HepG2 (cell line): ENCODE measurements around the gene IFNLR1. TPM values are rescaled to one million over a fixed set of nuclear protein-coding genes. Genes with fewer than 3 reads are reported as not detected.

Experiments used
- ATAC-seq: fragments of 200-7000 bp; cut with Tn5 transposase; 3 replicates; pipeline ENCODE4 v1.9.1; 2020; ENCODE audit warnings: mild to moderate bottlenecking, moderate library complexity
- BruUV-seq: library from RNA; stranded (reverse); fragments of 400-500 nt; replicated peaks from 2 replicates; lab custom pipeline; 2021; lab: Mats Ljungman, UMichigan
- CTCF ChIA-PET: fragments of 300-600 bp; formaldehyde crosslinking; extraction: SDS; loops from one replicate; lab custom pipeline; 2021; ENCODE audit warnings: low total read pairs, inconsistent platforms, low intra/inter-chr PET ratio; lab: Yijun Ruan, JAX
- POLR2A ChIA-PET: fragments of 350-600 bp; sonication (Branson Sonifier 250); formaldehyde crosslinking; loops from one replicate; lab custom pipeline; 2020; ENCODE audit warnings: antibody characterized with exemption, inconsistent platforms; lab: Yijun Ruan, JAX
- DNase-seq: peaks from one replicate; pipeline ENCODE4 v3.0.0-alpha.2; 2015; ENCODE audit warnings: low spot score
- FAIRE-seq: peaks from 3 replicates; lab custom pipeline; 2011; peaks lifted over from hg19 to GRCh38; lab: Jason Lieb, UNC
- H2AFZ ChIP-seq: one replicate; pipeline ENCODE4 v1.6.1; 2011; ENCODE audit warnings: low read length, inconsistent platforms
- H3K27ac ChIP-seq: fragments of 300-600 bp; 3 replicates; pipeline ENCODE4 v1.8.0; 2011; ENCODE audit warnings: mixed run types, mild to moderate bottlenecking, mixed read lengths, low read length, inconsistent platforms; ENCODE audit not compliant: insufficient read depth; ENCODE audit errors: extremely low read length
- H3K27me3 ChIP-seq, 2 experiments: fragments of 200-600 bp in 1 of 2; 2 replicates in 1 of 2; 3 replicates in 1 of 2; pipeline versions ENCODE4 v1.6.0 to v1.8.0; 2011; ENCODE audit warnings: low read length in 2 of 2, mild to moderate bottlenecking in 2 of 2, moderate library complexity in 2 of 2, inconsistent platforms in 1 of 2; ENCODE audit not compliant: insufficient read depth in 2 of 2, control insufficient read depth in 1 of 2
- H3K36me3 ChIP-seq, 2 experiments: fragments of 200-600 bp in 1 of 2; replicated peaks in 1 of 2; 2 replicates in 1 of 2; 3 replicates in 1 of 2; pipeline versions ENCODE4 v1.5.1 to v1.8.0; 2011; ENCODE audit warnings: low read length in 2 of 2, inconsistent platforms in 1 of 2; ENCODE audit not compliant: insufficient read depth in 2 of 2, control insufficient read depth in 1 of 2
- H3K4me1 ChIP-seq: 2 replicates; pipeline ENCODE4 v1.5.1; 2012; ENCODE audit warnings: low read length, inconsistent platforms; ENCODE audit not compliant: insufficient read depth
- H3K4me2 ChIP-seq: 2 replicates; pipeline ENCODE4 v1.6.0; 2011; ENCODE audit warnings: low read depth, low read length, inconsistent platforms
- H3K4me3 ChIP-seq, 3 experiments: fragments of 200-600 bp in 1 of 3; sonication (generic), shearing (Covaris generic) in 1 of 3; replicated peaks in 1 of 3; 2 replicates each; pipeline ENCODE4 v1.5.1; 2011 to 2016; ENCODE audit warnings: low read length in 3 of 3, inconsistent platforms in 2 of 3, low read depth in 2 of 3, mild to moderate bottlenecking in 2 of 3, control low read depth in 1 of 3, mixed read lengths in 1 of 3; ENCODE audit not compliant: insufficient read depth in 1 of 3
- H3K79me2 ChIP-seq: one replicate; pipeline ENCODE4 v1.6.1; 2011; ENCODE audit warnings: low read length, inconsistent platforms; ENCODE audit not compliant: insufficient read depth
- H3K9ac ChIP-seq: 2 replicates; pipeline ENCODE4 v1.6.0; 2011; ENCODE audit warnings: mild to moderate bottlenecking, low read depth, low read length, inconsistent platforms; ENCODE audit not compliant: insufficient read depth
- H3K9me3 ChIP-seq: 2 replicates; pipeline ENCODE4 v1.5.1; 2012; ENCODE audit warnings: mild to moderate bottlenecking, low read length
- H4K20me1 ChIP-seq: 2 replicates; pipeline ENCODE4 v1.6.0; 2011; ENCODE audit warnings: inconsistent platforms, mild to moderate bottlenecking, low read length, moderate library complexity; ENCODE audit not compliant: insufficient read depth
- FOXA3 ChIP-seq: IDR thresholded peaks from 2 replicates; pipeline ENCODE4 v1.6.1; 2016; ENCODE audit warnings: missing genetic modification reagents, missing compliant biosample characterization
- GATAD1 ChIP-seq: IDR thresholded peaks from 2 replicates; pipeline ENCODE4 v1.6.1; 2016; ENCODE audit warnings: missing genetic modification reagents, missing compliant biosample characterization
- GPN1 ChIP-seq: sonication (generic); formaldehyde crosslinking; IDR thresholded peaks from 2 replicates; pipeline ENCODE4 v1.5.1; 2020; ENCODE audit warnings: missing genetic modification reagents, borderline replicate concordance
- NKX3-1 ChIP-seq: sonication (generic); formaldehyde crosslinking; IDR thresholded peaks from 2 replicates; pipeline ENCODE4 v1.5.0; 2020; ENCODE audit warnings: missing genetic modification reagents
- REST ChIP-seq, 2 experiments: IDR thresholded peaks; 2 replicates each; pipeline ENCODE4 v1.6.1; 2011 to 2012; ENCODE audit warnings: low read length in 2 of 2, borderline replicate concordance in 1 of 2, low read depth in 1 of 2, mild to moderate bottlenecking in 1 of 2, moderate library complexity in 1 of 2
- RNF2 ChIP-seq: fragments of 450-650 bp; conservative IDR thresholded peaks from 2 replicates; pipeline ENCODE4 v1.6.1; 2016; ENCODE audit warnings: low read depth
- SNAI1 ChIP-seq: sonication (generic); formaldehyde crosslinking; IDR thresholded peaks from 2 replicates; pipeline ENCODE4 v1.5.0; 2020; ENCODE audit warnings: mild to moderate bottlenecking, missing genetic modification reagents, borderline replicate concordance
- TIGD3 ChIP-seq: sonication (generic); formaldehyde crosslinking; IDR thresholded peaks from 2 replicates; pipeline ENCODE4 v1.5.1; 2020; ENCODE audit warnings: mild to moderate bottlenecking, missing genetic modification reagents, borderline replicate concordance
- ZBTB7B ChIP-seq: sonication (generic); formaldehyde crosslinking; IDR thresholded peaks from 2 replicates; pipeline ENCODE4 v1.4.0; 2020; ENCODE audit warnings: missing genetic modification reagents
- ZMYM3 ChIP-seq: sonication (generic); formaldehyde crosslinking; IDR thresholded peaks from 2 replicates; pipeline ENCODE4 v1.5.1; 2020; ENCODE audit warnings: mild to moderate bottlenecking, missing genetic modification reagents
- ZNF180 ChIP-seq: sonication (generic); formaldehyde crosslinking; IDR thresholded peaks from 2 replicates; pipeline ENCODE4 v1.4.0; 2020; ENCODE audit warnings: low read depth, missing genetic modification reagents, borderline replicate concordance
- ZNF263 ChIP-seq: sonication (generic); formaldehyde crosslinking; IDR thresholded peaks from 2 replicates; pipeline ENCODE4 v1.4.0; 2020; ENCODE audit warnings: missing genetic modification reagents
- ZNF383 ChIP-seq: sonication (generic); formaldehyde crosslinking; IDR thresholded peaks from 2 replicates; pipeline ENCODE4 v1.4.0; 2020; ENCODE audit warnings: missing genetic modification reagents, mild to moderate bottlenecking, borderline replicate concordance
- ZNF607 ChIP-seq: sonication (generic); formaldehyde crosslinking; IDR thresholded peaks from 2 replicates; pipeline ENCODE4 v1.5.1; 2020; ENCODE audit warnings: missing genetic modification reagents, mild to moderate bottlenecking, borderline replicate concordance
- WGBS: methylation state at CpG from one replicate; pipeline ENCODE4 v1.1.6; 2017; ENCODE audit warnings: low lambda C conversion rate; 5-methylcytosine and 5-hydroxymethylcytosine counted together
- in situ Hi-C: cut with HindIII; loops from 2 replicates; pipeline ENCODE4 v1.10.0; 2017; ENCODE audit warnings: low pct_unique_long_range_greater_than_20kb; ENCODE audit not compliant: extremely low pct_ligation_motif_present
- intact Hi-C: fragments of 100-400 bp; cut with micrococcal nuclease; formaldehyde crosslinking; loops from one replicate; pipeline ENCODE4 v1.10.0; 2022; ENCODE audit not compliant: unreplicated experiment
- polyA plus RNA-seq, 8 experiments: library from polyadenylated mRNA; depleted of rRNA in 3 of 8; stranded (reverse) in 7 of 8; unstranded in 1 of 8; fragments of >200 nt; fragmentation: Illumina TruSeq in 4 of 8; extraction: Trizol in 4 of 8; gene quantifications; 2 replicates each; pipeline versions ENCODE4 v1.2.1 to v1.2.3, GENCODE V29; 2011 to 2016; ENCODE audit warnings: low read depth in 4 of 8, missing spikeins in 1 of 8, mixed read lengths in 1 of 8; ENCODE audit not compliant: insufficient read depth in 1 of 8
- total RNA-seq, 5 experiments: library from RNA; depleted of rRNA; stranded (reverse); fragments of >200 nt; fragmentation: Illumina TruSeq; extraction: Trizol; gene quantifications; 2 replicates each; pipeline ENCODE4 v1.2.3, GENCODE V29; 2016; ENCODE audit warnings: low read depth in 1 of 5
- TF ChIP-seq, protein P1 (sequence below): sonication (generic); formaldehyde crosslinking; IDR thresholded peaks from 2 replicates; pipeline ENCODE4 v1.8.1; 2023; ENCODE audit warnings: missing genetic modification reagents, mild to moderate bottlenecking, borderline replicate concordance
- TF ChIP-seq, protein P2 (sequence below): sonication (generic); formaldehyde crosslinking; IDR thresholded peaks from 2 replicates; pipeline ENCODE4 v1.8.1; 2022; ENCODE audit warnings: low read depth, mild to moderate bottlenecking, missing genetic modification reagents

IFNLR1 gene
- total and polyA plus RNA-seq, 2 of the 13 experiments (the other 11 are each of a cell fraction or from before 2014, with no cell fraction given) = 3.8 to 8.5 TPM

GRCh38 chr1:24147816-24148215, 39.3 kb downstream of the IFNLR1 start:
- Histone ChIP-seq H2AFZ (no peak overlapping the region), H3K4me1 (peaks cover 43% of the 10 kb centered on the region), H3K27ac (no peak overlapping the region), H4K20me1 (no peaks in the 10 kb centered on the region), H3K36me3 (no peaks in the 10 kb centered on the region), H3K9me3 (no peaks in the 10 kb centered on the region), H3K9ac (no peak overlapping the region), H3K4me2 (no peak overlapping the region), H3K79me2 (no peaks in the 10 kb centered on the region), H3K4me3 (no peak overlapping the region), H3K27me3 (peaks cover 0 to 10% of the 10 kb centered on the region in 2 experiments; a peak in 2 of 5 replicates)
- no TSS peak for BruUV-seq
- ChIA-PET POLR2A (no interaction called here), CTCF (no interaction called here)
- WGBS = 33% methylated on average over 6 of the region's 6 CpGs
- in situ Hi-C loops (no loop called here), intact Hi-C loops (no loop called here)
- TF ChIP-seq ZMYM3 (CRISPR knock-in tag) (no peak), ZNF607 (CRISPR knock-in tag) (no peak), SNAI1 (CRISPR knock-in tag) (no peak), FOXA3 (CRISPR knock-in tag) (no peak), ZNF263 (CRISPR knock-in tag) (no peak), TIGD3 (no peak), RNF2 (no peak), ZNF180 (no peak), GPN1 (CRISPR knock-in tag) (no peak), NKX3-1 (CRISPR knock-in tag) (no peak), ZNF383 (CRISPR knock-in tag) (no peak), GATAD1 (CRISPR knock-in tag) (no peak), ZBTB7B (no peak), REST (IDR thresholded peaks at IDR 0.05; ENCODE audit: borderline replicate concordance in 1 of 2, low read depth in 1 of 2, low read length in 2 of 2) (no peak)
- TF ChIP-seq, protein P1, sequence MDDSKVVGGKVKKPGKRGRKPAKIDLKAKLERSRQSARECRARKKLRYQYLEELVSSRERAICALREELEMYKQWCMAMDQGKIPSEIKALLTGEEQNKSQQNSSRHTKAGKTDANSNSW (CRISPR knock-in tag) = no peak
- TF ChIP-seq, protein P2, sequence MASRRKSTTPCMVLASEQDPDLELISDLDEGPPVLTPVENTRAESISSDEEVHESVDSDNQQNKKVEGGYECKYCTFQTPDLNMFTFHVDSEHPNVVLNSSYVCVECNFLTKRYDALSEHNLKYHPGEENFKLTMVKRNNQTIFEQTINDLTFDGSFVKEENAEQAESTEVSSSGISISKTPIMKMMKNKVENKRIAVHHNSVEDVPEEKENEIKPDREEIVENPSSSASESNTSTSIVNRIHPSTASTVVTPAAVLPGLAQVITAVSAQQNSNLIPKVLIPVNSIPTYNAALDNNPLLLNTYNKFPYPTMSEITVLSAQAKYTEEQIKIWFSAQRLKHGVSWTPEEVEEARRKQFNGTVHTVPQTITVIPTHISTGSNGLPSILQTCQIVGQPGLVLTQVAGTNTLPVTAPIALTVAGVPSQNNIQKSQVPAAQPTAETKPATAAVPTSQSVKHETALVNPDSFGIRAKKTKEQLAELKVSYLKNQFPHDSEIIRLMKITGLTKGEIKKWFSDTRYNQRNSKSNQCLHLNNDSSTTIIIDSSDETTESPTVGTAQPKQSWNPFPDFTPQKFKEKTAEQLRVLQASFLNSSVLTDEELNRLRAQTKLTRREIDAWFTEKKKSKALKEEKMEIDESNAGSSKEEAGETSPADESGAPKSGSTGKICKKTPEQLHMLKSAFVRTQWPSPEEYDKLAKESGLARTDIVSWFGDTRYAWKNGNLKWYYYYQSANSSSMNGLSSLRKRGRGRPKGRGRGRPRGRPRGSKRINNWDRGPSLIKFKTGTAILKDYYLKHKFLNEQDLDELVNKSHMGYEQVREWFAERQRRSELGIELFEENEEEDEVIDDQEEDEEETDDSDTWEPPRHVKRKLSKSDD = no peak
- no peak for DNase-seq
- no peak for ATAC-seq
- no peak for FAIRE-seq
